Caco-2 (cell line): ENCODE data around the gene ALDH16A1. TPM values are rescaled to one million over a fixed set of nuclear protein-coding genes. Genes with fewer than 3 reads are reported as not detected.

Source experiments
- BruUV-seq: library from RNA; stranded (reverse); fragments of 400-500 nt; replicated peaks from 2 replicates; lab custom pipeline; 2021; lab: Mats Ljungman, UMichigan
- CTCF ChIA-PET: fragments of 300-600 bp; sonication (Branson Sonifier 250); formaldehyde crosslinking; loops from one replicate; lab custom pipeline; 2022; ENCODE audit warnings: antibody characterized with exemption; lab: Charles Lee
- POLR2A ChIA-PET: fragments of 300-600 bp; sonication (Branson Sonifier 250); formaldehyde crosslinking; loops from one replicate; lab custom pipeline; 2022; ENCODE audit warnings: antibody characterized with exemption; lab: Charles Lee
- DNase-seq, 2 experiments: peaks; one replicate each; pipeline versions ENCODE4 v3.0.0 to v3.0.0-alpha.2; 2020 to 2022
- H3K27me3 ChIP-seq: replicated peaks from 2 replicates; pipeline ENCODE4 v1.6.0; 2011; ENCODE audit warnings: low read length; ENCODE audit not compliant: control insufficient read depth, insufficient read depth
- H3K36me3 ChIP-seq: 2 replicates; pipeline ENCODE4 v1.5.1; 2011; ENCODE audit warnings: low read length; ENCODE audit not compliant: control insufficient read depth, insufficient read depth
- H3K4me1 ChIP-seq: fragments of 250-450 bp; sonication (Bioruptor Pico); 2 replicates; pipeline ENCODE4 v1.5.1; 2020; ENCODE audit warnings: mild to moderate bottlenecking
- H3K4me3 ChIP-seq: 2 replicates; pipeline ENCODE4 v1.5.1; 2011; ENCODE audit warnings: low read depth, mild to moderate bottlenecking, control low read depth, low read length
- H3K9me3 ChIP-seq: fragments of 250-450 bp; sonication (Bioruptor Pico); 2 replicates; pipeline ENCODE4 v1.5.1; 2020; ENCODE audit warnings: mild to moderate bottlenecking, moderate library complexity
- H3K27ac Mint-ChIP-seq: one replicate; pipeline ENCODE4 v1.8.0; 2022; ENCODE audit warnings: mixed read lengths; ENCODE audit not compliant: unreplicated experiment
- H3K27me3 Mint-ChIP-seq: one replicate; pipeline ENCODE4 v1.8.0; 2022; ENCODE audit warnings: mixed read lengths; ENCODE audit not compliant: insufficient read depth, unreplicated experiment
- H3K36me3 Mint-ChIP-seq: one replicate; pipeline ENCODE4 v1.8.0; 2022; ENCODE audit warnings: mild to moderate bottlenecking, mixed read lengths; ENCODE audit not compliant: insufficient read depth, unreplicated experiment
- H3K4me1 Mint-ChIP-seq: one replicate; pipeline ENCODE4 v1.8.0; 2022; ENCODE audit warnings: low read depth, mixed read lengths; ENCODE audit not compliant: unreplicated experiment
- H3K4me3 Mint-ChIP-seq: one replicate; pipeline ENCODE4 v1.8.0; 2022; ENCODE audit warnings: mild to moderate bottlenecking, moderate library complexity, mixed read lengths; ENCODE audit not compliant: unreplicated experiment
- H3K9me3 Mint-ChIP-seq: one replicate; pipeline ENCODE4 v1.8.0; 2022; ENCODE audit warnings: mixed read lengths; ENCODE audit not compliant: unreplicated experiment
- CTCF ChIP-seq, 2 experiments: fragments of 200-600 bp in 1 of 2; IDR thresholded peaks; 1 replicate in 1 of 2; 2 replicates in 1 of 2; pipeline versions ENCODE4 v1.5.1 to v1.8.0; 2011 to 2022; ENCODE audit warnings: antibody characterized with exemption in 1 of 2, control low read depth in 1 of 2, inconsistent platforms in 1 of 2, low read depth in 1 of 2, low read length in 1 of 2, mild to moderate bottlenecking in 1 of 2, moderate library complexity in 1 of 2; ENCODE audit not compliant: insufficient read depth in 1 of 2, severe bottlenecking in 1 of 2, unreplicated experiment in 1 of 2
- intact Hi-C: fragments of 100-400 bp; cut with micrococcal nuclease; formaldehyde crosslinking; loops from one replicate; pipeline ENCODE4 v1.10.0; 2022; ENCODE audit not compliant: unreplicated experiment
- total RNA-seq: library from RNA; stranded (reverse); gene quantifications from 2 replicates; pipeline ENCODE4 v1.2.3, GENCODE V29; 2022

The ALDH16A1 gene
- total RNA-seq, 1 experiment from 2014 or later: 45.0 TPM

GRCh38 chr19:49492573-49493405 lies 39.8 kb downstream of the ALDH16A1 start:
- intact Hi-C loops: no loop called here
- Mint-ChIP-seq H3K4me3 (no peak overlapping the region), H3K4me1 (peaks cover 6% of the 10 kb centered on the region), H3K9me3 (no peaks in the 10 kb centered on the region), H3K27me3 (no peaks in the 10 kb centered on the region), H3K36me3 (peaks cover 100% of the 10 kb centered on the region), H3K27ac (peak overlapping the region; percentile 76)
- DNase-seq: no peak
- no peaks in the 10 kb centered on the region for H3K9me3 ChIP-seq
- CTCF ChIA-PET: no interaction called here
- no peak for TF ChIP-seq CTCF (IDR thresholded peaks at IDR 0.05; ENCODE audit: insufficient read depth in 1 of 2, low read depth in 1 of 2, low read length in 1 of 2, severe bottlenecking in 1 of 2, unreplicated experiment in 1 of 2)
- no TSS peak for BruUV-seq
- H3K27me3 ChIP-seq: no peaks in the 10 kb centered on the region
- no peak overlapping the region for H3K4me3 ChIP-seq
- H3K4me1 ChIP-seq: peaks cover 25% of the 10 kb centered on the region
- POLR2A ChIA-PET: interaction anchor here (0.9 kb wide), 1 partner anchor 39 kb away, joined by 3 read pairs; the partner anchor contains the start of gene ALDH16A1
- peaks cover 12% of the 10 kb centered on the region for H3K36me3 ChIP-seq

- Histone ChIP-seq H3K4me1 (peaks cover 20% of the 10 kb centered on the region), H3K4me3 (peak overlapping the region; percentile 93), H3K36me3 (peaks cover 16% of the 10 kb centered on the region), H3K27me3 (no peaks in the 10 kb centered on the region), H3K9me3 (no peaks in the 10 kb centered on the region)
- Mint-ChIP-seq H3K27me3 (no peaks in the 10 kb centered on the region), H3K4me1 (peaks cover 13% of the 10 kb centered on the region), H3K27ac (peak overlapping the region; percentile 99), H3K4me3 (peak overlapping the region; percentile 98), H3K9me3 (no peaks in the 10 kb centered on the region), H3K36me3 (peaks cover 97% of the 10 kb centered on the region)
- DNase-seq: no peak
- ChIA-PET CTCF (interaction anchor here (1.4 to 2.1 kb wide), 3 partner anchors 15 to 74 kb away, joined by 4 to 9 read pairs (median 4); no protein-coding TSS in a partner anchor), POLR2A (interaction anchor here (1.0 to 2.8 kb wide), 5 partner anchors 50 to 167 kb away, joined by 3 to 22 read pairs (median 8); partner anchors contain the start of genes NOSIP, PRRG2 and RRAS)
- intact Hi-C loops: loop anchor here (1.0 kb wide), 3 partner anchors 9 to 146 kb away; partner anchors contain the start of genes ALDH16A1, RPL13A and SCAF1
- TF ChIP-seq CTCF (IDR thresholded peaks at IDR 0.05; ENCODE audit: insufficient read depth in 1 of 2, low read depth in 1 of 2, low read length in 1 of 2, severe bottlenecking in 1 of 2, unreplicated experiment in 1 of 2): no peak
- TSS peak; percentile 61 for BruUV-seq
Observed at GRCh38 chr19:49496574-49497008, 43.6 kb downstream of the ALDH16A1 start.

- Mint-ChIP-seq H3K9me3 (no peaks in the 10 kb centered on the region), H3K4me3 (peak overlapping the region; percentile 98), H3K36me3 (peaks cover 90% of the 10 kb centered on the region), H3K27ac (peak overlapping the region; percentile 99), H3K27me3 (no peaks in the 10 kb centered on the region), H3K4me1 (peaks cover 13% of the 10 kb centered on the region)
- no peaks in the 10 kb centered on the region for H3K9me3 ChIP-seq
- H3K4me1 ChIP-seq: peaks cover 20% of the 10 kb centered on the region
- intact Hi-C loops: no loop called here
- peak in 1 of 2 experiments; percentile 62 for DNase-seq
- CTCF ChIA-PET: interaction anchor here (1.5 to 2.1 kb wide), 2 partner anchors 16 to 50 kb away, joined by 4 to 9 read pairs; no protein-coding TSS in a partner anchor
- BruUV-seq: no TSS peak
- peaks cover 16% of the 10 kb centered on the region for H3K36me3 ChIP-seq
- TF ChIP-seq CTCF (IDR thresholded peaks at IDR 0.05; ENCODE audit: insufficient read depth in 1 of 2, low read depth in 1 of 2, low read length in 1 of 2, severe bottlenecking in 1 of 2, unreplicated experiment in 1 of 2): no peak
- peak overlapping the region; percentile 93 for H3K4me3 ChIP-seq
- POLR2A ChIA-PET: no interaction called here
- no peaks in the 10 kb centered on the region for H3K27me3 ChIP-seq
Observed at GRCh38 chr19:49497047-49497788, 44.2 kb downstream of the ALDH16A1 start.
